GM12878 (cell line): ENCODE data around the gene COMMD1.

ENCODE experiments used
- JUND ChIP-seq: IDR thresholded peaks from 2 replicates; pipeline ENCODE4 v1.6.1; 2012; ENCODE audit warnings: low read depth, mild to moderate bottlenecking, low read length, improper control_type of control experiment, moderate library complexity
- TF ChIP-seq, protein P1 (sequence below), 3 experiments: IDR thresholded peaks in 2 of 3; conservative IDR thresholded peaks in 1 of 3; 2 replicates each; pipeline ENCODE4 v1.5.1; 2011; ENCODE audit warnings: low read depth in 3 of 3, low read length in 3 of 3, mild to moderate bottlenecking in 3 of 3, control low read depth in 2 of 3, moderate library complexity in 2 of 3, inconsistent platforms in 1 of 3, mixed read lengths in 1 of 3; ENCODE audit not compliant: control insufficient read depth in 2 of 3, insufficient read depth in 1 of 3; ENCODE audit errors: extremely low read depth in 1 of 3

DNA sequence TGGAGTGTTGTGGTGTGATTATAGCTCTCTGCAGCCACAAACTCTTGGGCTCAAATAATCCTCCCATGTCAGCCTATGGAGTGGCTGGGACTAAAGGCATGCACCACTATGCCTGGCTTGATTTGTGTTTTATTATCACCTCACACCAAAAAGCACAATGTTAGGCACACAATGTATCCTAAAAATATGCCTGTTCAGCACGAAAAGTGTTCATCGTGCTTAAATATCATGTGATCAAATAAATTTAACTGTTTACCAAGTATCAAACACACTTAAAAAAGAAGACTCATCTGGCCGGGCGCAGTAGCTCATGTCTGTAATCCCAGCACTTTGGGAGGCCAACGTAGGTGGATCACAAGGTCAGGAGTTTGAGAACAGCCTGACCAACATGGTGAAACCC, 22.6 kb upstream of the COMMD1 start:
- TF ChIP-seq, protein P1, sequence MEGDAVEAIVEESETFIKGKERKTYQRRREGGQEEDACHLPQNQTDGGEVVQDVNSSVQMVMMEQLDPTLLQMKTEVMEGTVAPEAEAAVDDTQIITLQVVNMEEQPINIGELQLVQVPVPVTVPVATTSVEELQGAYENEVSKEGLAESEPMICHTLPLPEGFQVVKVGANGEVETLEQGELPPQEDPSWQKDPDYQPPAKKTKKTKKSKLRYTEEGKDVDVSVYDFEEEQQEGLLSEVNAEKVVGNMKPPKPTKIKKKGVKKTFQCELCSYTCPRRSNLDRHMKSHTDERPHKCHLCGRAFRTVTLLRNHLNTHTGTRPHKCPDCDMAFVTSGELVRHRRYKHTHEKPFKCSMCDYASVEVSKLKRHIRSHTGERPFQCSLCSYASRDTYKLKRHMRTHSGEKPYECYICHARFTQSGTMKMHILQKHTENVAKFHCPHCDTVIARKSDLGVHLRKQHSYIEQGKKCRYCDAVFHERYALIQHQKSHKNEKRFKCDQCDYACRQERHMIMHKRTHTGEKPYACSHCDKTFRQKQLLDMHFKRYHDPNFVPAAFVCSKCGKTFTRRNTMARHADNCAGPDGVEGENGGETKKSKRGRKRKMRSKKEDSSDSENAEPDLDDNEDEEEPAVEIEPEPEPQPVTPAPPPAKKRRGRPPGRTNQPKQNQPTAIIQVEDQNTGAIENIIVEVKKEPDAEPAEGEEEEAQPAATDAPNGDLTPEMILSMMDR (IDR thresholded peaks at IDR 0.05 in 2 of 3, conservative IDR thresholded peaks at IDR 0.05 in 1 of 3; ENCODE audit: control insufficient read depth in 2 of 3, extremely low read depth in 1 of 3, insufficient read depth in 1 of 3, low read depth in 3 of 3, low read length in 3 of 3): no peak
- TF ChIP-seq JUND: no peak
